Islet precursor cell (in vitro differentiated cells): ENCODE measurements around the gene ADAD2.
"Not testable (repeated sequence)": the region's sequence is repeated elsewhere in the genome, so short reads cannot be mapped to it uniquely, and the experiment has no call there.

Source experiments
- DNase-seq: peaks from one replicate; pipeline ENCODE4 v3.0.0-alpha.2; 2018

Gene ADAD2

DNA sequence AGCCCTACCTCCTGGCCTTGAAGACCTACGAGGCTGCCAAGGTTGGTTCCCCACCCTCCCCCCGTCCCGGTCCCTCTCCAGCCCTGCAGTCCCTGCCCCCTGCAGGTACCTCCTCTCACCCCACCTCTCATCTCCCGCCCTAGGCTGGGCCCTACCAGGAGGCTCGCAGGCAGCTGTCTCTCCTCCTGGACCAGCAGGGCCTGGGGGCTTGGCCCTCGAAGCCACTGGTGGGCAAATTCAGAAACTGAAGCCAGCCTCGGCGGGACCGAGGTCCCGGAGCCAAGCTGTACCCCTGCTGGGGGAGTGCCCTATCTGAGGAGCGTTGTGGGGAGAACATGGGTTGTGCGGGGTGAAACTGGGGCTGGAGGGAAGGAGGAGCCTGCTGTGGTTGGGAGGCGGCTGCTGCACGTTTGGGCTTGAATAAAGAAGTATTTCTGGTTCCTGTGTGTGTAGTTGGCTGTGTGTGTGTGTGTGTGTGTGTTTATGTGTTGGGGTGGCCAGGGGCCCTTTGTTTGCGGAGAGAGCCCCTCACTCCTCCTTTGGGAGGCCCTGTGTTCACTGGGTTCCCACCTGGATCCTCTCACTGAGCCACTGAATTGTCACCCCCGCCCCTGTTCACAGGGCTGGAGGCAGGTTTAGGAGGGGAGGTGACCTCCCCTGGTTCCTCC is 5.9 kb downstream of the ADAD2 start:
- no peak for DNase-seq

DNA sequence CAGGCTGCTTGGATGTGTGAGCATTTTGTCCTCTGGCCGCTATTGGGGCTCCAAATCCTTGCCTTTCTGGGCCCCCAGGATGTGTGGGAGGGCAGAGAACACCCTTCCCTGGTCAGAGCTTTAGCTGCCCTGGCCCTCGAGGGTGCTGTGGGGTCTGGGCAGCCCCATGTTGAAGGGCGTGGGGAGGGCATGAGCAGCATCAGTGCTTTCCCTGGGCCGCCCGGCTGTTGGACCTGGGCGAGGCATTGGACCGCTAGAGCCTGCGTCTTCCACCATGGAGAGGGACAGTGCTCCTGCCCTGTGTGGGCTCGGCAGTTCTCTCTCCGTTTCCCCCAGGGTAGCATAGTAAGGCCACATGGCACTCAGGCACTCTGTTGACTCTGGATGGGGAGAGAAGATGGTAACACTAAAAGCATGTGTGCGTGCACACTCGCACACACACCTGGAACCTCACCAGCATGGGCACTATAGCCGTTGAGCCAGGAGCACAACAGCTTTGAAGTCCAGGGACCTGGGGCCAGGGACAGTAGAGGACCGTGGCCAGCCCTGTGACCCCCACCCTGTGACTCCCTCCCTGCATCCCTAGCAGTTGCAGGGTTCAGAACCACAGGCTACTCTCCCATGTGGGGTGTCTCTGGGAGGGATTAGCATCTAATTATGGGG is 6.6 kb downstream of the ADAD2 start:
- DNase-seq = no peak

DNA sequence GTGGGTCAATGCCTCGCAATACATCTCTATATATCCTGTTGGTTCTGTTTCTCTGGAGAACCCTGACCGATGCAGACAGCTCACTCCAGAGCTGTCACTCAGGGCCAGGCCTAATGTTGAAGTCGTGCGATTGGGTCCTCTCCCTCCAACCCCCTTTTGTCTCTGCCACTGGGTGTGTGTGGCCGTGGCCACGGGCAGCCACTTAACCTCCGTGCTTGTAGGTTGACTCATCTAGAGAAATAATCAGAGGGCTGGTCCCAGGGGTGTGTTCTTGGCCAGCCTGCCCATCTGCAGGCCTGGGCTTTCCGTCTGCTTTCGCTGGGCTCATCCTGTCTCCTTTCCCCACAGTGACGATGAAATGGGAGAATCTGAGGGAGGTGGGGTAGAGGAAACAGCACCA is 7.4 kb downstream of the ADAD2 start:
- DNase-seq = no peak

DNA sequence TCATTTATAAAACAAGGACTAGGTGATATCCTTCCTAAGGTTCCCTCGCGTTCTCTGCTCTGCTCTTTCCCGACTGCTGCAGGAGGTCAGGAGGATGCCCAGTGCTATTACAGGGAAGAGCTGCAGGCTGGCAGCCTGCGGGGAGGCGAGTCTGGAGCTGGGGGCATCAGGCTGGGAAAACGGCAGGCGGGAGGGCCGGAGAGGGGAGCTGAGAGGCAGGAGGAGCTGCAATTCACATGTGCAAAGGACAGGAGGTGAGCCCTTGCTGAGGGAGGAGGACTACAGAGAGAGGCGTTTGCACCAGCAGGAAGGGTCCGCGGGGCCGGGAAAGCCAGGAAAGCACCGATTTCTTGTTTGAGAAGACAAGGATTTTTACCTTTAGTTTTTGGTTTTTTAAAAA is 8.1 kb downstream of the ADAD2 start:
- DNase-seq = no peak

DNA sequence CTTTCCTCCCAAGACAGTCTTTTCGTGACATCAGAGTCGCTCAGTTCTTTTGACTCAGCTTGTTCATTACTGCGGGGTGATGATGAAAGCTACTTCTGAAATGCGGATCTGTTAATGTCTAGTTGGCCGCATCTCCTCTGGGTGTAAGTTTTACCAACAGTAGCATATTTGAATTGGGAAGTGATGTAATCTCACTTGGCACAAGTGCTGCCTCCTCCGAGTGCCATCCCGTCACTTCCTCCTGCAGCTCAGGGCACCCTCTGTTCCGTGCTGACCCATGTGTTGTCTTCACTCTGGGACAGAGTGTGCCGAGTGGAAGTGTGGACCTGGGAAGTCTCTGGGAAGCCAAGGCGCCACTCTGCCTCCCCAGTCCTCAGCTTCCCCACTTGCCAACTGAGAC is 8.9 kb downstream of the ADAD2 start:
- no peak for DNase-seq

DNA sequence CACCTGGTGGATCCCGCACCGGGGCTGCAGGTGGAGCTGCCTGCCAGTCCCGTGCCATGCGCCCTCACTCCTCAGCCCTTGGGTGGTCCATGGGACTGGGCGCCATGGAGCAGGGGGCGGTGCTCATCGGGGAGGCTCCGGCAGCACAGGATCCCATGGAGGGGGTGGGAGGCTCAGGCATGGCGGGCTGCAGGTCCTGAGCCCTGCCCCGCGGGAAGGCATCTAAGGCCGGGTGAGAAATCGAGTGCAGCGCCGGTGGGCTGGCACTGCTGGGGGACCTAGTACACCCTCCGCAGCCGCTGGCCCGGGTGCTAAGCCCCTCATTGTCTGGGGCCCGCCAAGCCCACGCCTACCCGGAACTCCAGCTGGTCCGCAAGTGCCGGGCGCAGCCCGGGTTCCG is 13.6 kb downstream of the ADAD2 start:
- not testable (repeated sequence) for DNase-seq

DNA sequence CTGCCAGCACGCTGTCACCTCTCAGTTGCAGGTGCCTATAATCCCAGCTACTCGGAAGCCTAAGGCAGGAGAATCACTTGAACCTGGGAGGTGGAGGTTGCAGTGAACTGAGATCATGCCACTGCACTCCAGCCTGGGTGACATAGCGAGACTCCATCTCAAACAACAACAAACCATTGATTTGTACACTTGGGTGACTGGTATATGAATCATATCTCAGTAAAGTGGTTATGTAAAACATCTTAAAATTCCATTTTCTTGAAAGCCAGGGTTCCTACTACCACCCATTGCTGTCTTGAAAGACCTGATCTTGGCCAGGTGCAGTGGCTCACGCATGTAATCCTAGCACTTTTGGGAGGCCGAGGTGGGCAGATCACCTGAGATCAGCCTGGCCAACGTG is 14.2 kb downstream of the ADAD2 start:
- not testable (repeated sequence) for DNase-seq

DNA sequence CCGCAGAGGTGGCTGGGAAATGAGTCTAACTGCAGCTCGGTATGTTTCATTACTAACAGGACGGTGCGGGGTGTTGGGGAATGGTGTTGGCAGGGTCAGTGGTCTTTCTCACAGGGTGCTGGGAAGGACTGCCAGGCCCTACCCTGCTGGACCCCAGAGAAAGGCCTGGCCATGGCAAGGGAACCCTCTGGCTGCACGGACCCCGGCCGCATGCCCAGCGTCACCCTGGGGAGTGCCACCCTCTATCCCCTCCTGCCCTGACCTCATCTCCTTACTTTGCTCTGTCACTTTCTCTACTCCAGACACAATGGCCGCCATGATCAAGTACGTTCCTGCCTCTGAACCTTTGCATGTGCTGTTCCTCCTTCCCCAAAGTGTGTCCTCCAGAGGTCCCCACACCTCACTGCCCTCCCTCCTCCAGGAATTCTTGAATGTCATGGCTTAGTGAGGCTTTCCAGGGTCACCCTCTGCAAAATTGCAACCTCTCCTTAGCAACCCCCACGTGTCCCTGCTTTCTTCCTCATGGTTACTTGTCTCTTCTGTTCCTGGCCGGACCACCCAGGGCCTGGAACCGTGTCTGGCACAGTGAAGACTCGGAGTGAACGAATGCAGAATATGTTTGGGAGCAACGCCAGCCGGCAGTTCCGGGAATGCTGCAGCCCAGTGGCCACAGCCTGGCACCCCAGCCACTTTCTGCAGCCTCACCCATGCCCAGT is 15.2 kb downstream of the ADAD2 start:
- DNase-seq = no peak

DNA sequence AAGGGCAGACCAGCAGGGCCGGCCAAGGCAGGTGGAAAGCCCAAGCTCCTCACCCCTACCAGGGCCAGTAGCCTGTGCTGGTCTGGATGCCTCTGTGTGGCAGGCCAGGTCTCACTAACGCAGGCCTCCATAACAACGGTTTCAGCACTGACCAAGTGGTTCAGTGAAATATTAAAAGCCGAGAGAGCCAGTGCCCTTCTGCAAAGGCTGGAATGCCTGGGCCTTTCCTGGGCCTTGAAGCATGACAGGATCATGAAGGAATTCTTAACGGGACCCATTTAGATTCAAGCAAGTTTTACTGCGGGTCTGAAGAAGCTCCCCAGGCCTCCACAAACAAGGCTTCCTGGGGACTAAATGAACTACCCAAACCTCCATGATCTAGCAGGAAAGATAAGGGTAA is 16.3 kb downstream of the ADAD2 start:
- DNase-seq = no peak

DNA sequence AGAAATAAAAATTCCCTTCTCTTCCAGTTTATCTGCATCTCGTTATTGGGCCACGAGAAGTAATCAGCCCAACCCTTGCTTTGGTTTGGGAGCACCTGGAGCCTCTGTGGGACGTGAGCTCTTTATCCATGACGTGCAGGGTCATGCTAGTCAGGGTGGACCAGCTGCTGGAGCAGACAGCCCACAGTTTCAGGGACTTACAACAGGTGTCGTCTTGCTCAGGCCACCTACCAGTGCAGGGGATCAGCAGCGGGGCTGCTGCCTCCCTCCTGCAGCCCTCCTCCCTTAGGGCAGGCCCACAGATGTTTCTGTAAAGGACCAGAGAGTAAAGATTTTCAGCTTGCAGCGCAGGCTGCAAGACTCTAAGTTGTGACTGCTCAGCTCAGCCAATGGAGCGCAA is 16.9 kb downstream of the ADAD2 start:
- no peak for DNase-seq

DNA sequence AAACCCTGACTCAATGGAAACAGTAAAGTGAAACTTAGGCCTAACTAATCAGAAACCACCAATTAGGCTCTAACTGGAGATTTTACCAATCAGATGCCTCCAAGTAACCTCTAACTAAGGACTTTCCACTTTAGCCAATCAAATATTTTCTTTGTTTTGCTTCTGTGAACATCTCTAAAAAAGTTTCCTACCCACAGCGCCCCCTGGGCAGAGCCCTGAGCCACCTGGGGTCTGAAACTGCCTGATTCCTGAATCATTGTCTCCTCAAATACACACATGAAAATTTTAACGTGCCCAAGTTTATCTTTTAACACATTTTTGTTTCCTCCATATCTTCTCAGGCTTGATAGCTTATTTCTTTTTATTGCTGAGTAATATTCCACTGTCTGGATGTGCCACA is 19.0 kb downstream of the ADAD2 start:
- no peak for DNase-seq

DNA sequence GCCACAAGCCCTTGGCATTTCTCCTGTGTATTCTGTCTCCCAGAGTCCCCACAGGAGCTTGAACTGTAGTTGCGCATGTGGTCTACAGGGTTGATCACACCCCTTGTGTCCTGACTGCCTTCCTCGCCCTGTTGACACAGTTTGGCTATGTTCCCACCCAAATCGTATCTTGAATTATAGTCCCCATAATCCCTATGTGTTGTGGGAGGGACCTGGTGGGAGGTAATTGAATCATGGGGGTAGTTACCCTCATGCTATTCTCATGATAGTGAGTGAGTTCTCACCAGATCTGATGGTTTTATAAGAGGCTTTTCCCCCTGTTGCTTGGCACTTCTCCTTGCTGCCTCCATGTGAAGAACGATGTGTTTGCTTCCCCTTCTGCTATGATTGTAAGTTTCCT is 21.2 kb downstream of the ADAD2 start:
- DNase-seq = no peak

DNA sequence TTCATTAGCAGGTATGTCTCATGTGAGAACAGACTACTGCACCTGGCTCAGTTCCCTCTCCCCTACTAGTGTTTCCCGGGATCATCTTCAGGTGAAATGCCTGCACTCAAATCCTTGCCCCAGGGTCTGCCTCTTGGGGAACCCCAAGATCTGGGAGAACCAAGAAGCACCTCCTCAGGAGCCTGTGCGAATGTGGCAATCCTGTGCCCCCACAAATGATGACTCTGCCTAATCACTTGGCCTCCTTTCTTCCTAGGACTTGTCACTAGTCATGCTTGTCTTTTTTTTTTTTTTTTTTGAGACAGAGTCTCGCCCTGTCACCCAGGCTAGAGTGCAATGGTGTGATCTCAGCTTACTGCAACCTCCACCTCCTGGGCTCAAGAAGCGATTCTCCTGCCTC is 21.7 kb downstream of the ADAD2 start:
- DNase-seq = no peak

DNA sequence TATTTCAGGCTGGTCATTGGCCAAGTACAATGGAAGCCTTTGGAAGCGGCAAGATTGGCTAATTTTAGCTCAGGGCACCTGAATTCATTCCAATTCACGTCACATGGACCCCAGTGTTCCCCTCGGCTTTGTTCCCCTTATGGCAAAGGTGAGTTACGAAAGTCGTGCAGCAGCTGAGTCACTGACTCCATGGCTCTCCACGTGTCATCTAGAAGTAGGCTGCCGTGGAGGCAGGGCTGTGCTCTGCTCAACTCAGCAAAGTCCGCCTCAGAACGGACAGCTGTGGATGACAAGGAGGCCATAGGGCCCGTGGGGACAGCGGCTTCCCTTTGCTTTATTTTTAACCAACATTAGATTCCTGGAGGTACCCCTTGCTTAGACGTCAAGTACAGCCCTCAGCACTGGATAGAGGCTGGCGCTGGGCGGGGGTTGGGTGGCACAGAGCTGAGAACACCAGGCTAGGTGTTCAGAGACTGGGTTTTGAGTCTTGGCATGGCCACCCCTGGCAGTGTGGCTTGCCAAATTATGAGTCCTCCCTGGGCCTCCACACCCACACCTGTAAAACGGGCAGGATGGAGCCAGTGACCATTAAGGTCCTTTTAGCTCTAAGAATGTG is 23.6 kb downstream of the ADAD2 start:
- no peak for DNase-seq

DNA sequence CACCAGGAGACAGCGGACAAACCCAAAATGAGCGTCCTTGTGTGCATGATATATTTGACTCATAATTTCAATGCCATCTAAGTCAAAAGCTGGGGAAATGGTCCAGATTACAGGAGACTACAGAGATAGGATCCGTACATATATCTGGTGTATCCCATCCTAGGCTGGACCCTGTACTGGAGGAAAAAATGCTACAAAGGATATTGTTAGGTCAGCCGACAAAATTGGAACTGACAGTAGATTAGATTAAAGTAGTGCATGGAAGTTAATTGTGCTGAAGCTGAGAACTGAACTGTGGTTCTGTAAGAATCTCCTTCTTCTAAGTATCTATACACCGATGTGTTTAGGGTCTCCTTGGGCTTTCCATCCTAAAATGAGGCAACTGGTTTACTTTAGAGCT is 24.6 kb downstream of the ADAD2 start:
- DNase-seq = no peak

DNA sequence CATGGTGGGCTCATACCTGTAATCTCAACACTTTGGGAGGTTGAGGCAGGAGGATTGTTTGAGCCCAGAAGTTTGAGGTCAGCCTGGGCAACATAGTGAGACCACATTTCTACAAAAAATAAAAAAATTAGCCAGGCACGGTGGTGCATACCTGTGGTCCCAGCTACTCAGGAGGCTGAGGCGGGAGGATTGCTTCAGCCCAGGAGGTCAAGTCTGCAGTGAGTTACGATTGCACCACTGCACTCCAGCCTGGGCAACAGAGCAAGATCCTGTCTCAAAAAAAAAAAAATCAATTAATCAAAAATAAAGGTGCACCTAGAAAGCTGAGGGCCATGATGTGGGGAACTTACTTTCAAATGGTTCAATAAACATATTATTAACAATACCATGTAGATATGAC is 25.2 kb downstream of the ADAD2 start:
- not testable (repeated sequence) for DNase-seq

DNA sequence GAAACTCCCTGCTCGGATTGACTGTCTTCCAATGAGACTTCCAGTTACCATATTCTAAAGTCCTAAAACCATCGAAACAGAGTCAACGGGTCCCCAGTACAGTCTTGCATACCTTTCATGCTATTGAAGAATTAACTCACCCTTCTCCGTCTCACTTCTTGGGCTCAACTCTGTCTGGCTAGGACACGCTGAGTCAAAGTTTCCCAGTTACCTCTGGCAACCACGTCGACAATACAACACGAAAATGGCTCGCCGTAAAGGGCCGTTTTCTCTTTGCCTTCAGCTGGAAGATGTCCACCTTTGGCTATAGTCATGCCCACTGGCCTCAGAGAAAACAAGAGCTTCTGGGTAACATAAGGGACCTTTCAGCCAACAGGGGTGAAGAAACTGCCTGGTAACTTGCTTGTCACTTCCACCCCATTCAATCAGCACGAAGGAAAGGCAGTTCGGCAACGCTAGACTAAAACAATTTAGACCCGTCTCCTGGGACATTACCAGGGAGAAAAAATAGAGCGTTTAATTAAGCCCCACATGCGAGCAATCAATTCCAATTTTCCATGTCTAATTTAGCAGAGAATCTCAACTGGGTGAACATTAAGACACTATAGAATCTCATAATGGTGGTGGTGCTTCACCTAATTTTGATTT is 27.3 kb downstream of the ADAD2 start:
- DNase-seq = peak; percentile 76

DNA sequence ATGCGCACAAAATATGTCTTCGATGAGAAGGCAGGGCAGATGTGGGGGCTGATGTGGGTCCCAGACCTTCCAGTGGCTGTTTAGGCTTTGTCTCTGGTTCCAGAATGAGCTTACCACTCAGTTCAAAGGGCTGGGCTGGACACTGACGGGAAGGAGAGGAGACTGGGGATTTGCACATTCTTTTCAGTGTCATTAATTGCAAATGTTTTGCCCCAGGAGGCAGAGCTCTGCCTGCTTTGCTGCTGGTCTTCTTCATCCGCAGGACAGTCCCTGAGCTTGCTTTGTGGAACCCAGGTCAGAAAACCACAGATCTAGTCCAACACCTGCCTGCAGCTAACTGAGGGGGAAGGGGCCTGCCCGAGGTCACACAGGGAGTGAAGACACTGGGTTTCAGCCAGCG is 28.0 kb downstream of the ADAD2 start:
- DNase-seq = peak; percentile 93

DNA sequence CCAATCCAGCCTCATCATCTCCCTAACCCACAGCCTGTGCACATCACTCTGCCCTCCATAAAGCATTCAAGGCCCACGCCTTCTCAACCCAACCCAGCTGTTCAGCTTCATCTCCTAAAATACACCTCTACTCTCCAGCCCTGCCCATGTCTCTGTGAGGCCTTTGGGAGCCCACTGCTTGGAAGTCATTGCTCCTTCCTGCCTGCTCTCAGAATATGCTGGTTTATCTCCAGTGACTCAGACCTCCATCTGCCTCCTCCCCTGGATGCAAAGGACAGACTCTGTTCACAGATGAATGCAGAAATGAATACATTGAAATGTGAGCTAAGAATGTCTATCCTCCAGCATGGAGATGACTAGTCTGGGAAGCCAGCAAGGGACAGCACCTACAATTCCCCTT is 29.9 kb downstream of the ADAD2 start:
- DNase-seq = no peak

DNA sequence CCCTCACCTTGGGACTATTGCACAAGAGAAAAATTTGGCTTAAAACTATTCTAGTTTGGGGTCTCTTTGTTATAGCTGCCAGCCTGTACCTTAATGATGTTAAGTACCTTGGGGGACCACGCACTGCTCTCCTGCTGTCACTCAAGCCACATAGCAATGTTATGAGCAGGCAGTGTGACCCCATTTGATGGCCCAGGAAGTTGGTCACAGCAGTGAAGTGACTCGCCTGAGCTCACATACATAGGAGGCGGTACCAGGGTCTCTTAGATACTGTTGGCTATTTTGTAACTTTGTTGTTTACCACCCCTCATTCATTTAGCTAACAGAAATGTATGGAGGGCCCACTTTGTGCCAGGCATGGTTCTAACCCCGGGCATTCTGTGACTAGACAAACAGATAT is 32.5 kb downstream of the ADAD2 start:
- no peak for DNase-seq

DNA sequence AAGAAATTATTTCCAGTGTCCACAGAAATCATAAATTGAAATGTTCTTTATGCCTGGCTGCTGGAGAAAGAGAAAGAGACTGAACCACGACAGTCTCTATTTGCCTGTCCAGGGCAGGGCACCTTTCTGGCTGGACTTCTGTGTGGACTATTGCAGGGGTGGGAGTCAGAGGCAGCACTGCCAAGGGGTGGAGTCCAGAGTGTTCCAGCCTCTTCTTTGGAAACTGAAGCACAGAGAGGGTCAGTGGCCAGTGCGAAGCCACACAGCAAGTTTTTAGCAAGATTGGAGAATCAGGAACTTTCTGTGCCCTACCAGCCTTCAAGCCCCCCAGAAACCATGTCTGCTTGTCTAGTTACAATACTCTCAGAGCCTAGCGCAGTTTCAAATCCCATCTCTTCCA is 33.6 kb downstream of the ADAD2 start:
- DNase-seq = no peak

DNA sequence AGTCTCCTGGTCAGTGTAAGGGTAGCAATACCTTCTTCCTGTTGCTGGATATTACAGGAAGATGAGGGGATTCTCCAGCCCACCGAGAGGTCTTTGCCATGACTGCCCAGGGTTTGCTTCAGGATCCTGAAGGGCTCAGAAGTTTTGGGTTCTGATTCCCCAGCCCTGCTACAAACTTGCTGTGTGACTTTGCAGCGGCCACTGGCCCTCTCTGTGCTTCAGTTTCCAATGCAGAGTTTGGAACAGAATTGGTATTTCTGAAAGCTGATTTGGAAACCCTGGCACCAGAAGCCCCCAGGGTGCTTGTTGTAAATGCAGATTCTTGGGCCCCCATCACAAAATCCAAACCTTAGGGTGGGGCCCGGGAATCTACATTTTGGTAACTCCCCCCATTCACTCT is 34.2 kb downstream of the ADAD2 start:
- no peak for DNase-seq

DNA sequence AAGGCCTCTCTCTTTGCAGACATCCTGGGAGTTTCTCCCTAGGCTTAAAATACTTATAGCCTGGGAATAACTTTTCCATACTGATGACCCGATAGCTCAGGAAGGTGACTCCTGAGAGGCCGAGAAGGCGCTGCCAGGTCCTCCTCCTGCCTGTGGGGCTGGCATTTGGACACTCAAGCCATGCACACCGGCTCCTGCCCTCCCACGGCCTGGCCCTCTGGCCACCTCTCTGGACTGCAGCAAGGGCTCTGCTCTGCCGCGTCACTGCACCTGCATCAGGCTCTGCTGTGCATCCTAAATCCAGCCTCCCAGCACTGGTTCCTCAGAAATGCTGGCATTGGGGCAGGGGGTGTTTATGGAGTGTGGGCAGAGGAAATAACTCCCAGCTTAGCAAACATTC is 34.6 kb downstream of the ADAD2 start:
- no peak for DNase-seq

DNA sequence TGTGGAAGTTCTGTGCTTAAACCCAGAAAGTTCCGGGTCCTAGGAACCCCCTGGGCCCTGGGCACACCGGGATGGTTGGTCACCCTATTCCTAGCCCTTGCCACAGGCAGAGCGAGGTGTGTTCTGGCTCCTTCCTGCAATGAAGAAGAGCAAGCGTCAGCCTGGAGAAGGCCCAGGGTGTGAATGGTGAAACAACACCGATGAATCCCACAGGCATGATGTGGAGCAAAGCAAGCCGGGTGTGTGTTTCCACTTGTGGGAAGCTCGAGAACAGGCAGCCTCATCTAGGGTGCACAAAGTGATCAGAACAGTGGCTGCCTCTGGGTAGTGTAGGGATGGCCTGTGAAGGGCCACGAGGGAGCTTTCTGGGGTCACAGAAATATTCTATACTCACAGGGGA is 35.1 kb downstream of the ADAD2 start:
- no peak for DNase-seq
